Neural cell (in vitro differentiated cells): ENCODE measurements around the gene NCLN. TPM values are rescaled to one million over a fixed set of nuclear protein-coding genes. Genes with fewer than 3 reads are reported as not detected.

Experiments
- H2AFZ ChIP-seq: fragments of 200-600, 300-800 bp; sonication (generic), shearing (Covaris generic); 2 replicates; pipeline ENCODE4 v1.6.0; 2014; ENCODE audit warnings: low read depth, mild to moderate bottlenecking, antibody characterized with exemption, low read length, moderate library complexity
- H3F3A ChIP-seq: fragments of 200-600 bp; shearing (Covaris generic); 2 replicates; pipeline ENCODE4 v1.6.1; 2016; ENCODE audit warnings: mild to moderate bottlenecking, moderate library complexity, mixed read lengths, antibody characterized with exemption, low read length; ENCODE audit not compliant: insufficient read depth, poor library complexity, severe bottlenecking
- H3K27ac ChIP-seq: fragments of 200-600, 300-800 bp; sonication (generic), shearing (Covaris generic); 2 replicates; pipeline ENCODE4 v1.5.1; 2014; ENCODE audit warnings: mild to moderate bottlenecking, low read length, moderate library complexity
- H3K27me3 ChIP-seq: fragments of 300-800, 200-600 bp; sonication (generic), shearing (Covaris generic); 2 replicates; pipeline ENCODE4 v1.6.0; 2014; ENCODE audit warnings: mild to moderate bottlenecking, low read depth, low read length, moderate library complexity; ENCODE audit not compliant: insufficient read depth
- H3K36me3 ChIP-seq: fragments of 300-800, 200-600 bp; sonication (generic), shearing (Covaris generic); 2 replicates; pipeline ENCODE4 v1.5.1; 2014; ENCODE audit warnings: mild to moderate bottlenecking, antibody characterized with exemption, low read length, moderate library complexity; ENCODE audit not compliant: insufficient read depth
- H3K4me2 ChIP-seq: fragments of 300-800, 200-600 bp; sonication (generic), shearing (Covaris generic); 2 replicates; pipeline ENCODE4 v1.6.0; 2014; ENCODE audit warnings: mild to moderate bottlenecking, low read length
- H3K4me3 ChIP-seq: fragments of 300-800, 200-600 bp; sonication (generic), shearing (Covaris generic); 2 replicates; pipeline ENCODE4 v1.5.1; 2014; ENCODE audit warnings: mild to moderate bottlenecking, low read length, moderate library complexity
- H3K79me2 ChIP-seq: fragments of 200-600 bp; shearing (Covaris generic); replicated peaks from 2 replicates; pipeline ENCODE4 v1.6.0; 2014; ENCODE audit warnings: mild to moderate bottlenecking, low read length, moderate library complexity; ENCODE audit not compliant: insufficient read depth
- H3K9ac ChIP-seq: fragments of 300-800, 200-600 bp; sonication (generic), shearing (Covaris generic); 2 replicates; pipeline ENCODE4 v1.6.1; 2016; ENCODE audit warnings: mild to moderate bottlenecking, low read length, mixed read lengths
- H3K9me2 ChIP-seq: fragments of 200-600 bp; shearing (Covaris generic); 2 replicates; pipeline ENCODE4 v1.6.1; 2016; ENCODE audit warnings: mild to moderate bottlenecking, low read length, mixed read lengths; ENCODE audit not compliant: insufficient read depth
- H3K9me3 ChIP-seq: fragments of 200-600, 300-800 bp; sonication (generic), shearing (Covaris generic); 2 replicates; pipeline ENCODE4 v1.6.1; 2016; ENCODE audit warnings: mild to moderate bottlenecking, mixed run types, low read length, moderate library complexity, mixed read lengths
- H4K20me1 ChIP-seq: fragments of 200-600 bp; shearing (Covaris generic); 2 replicates; pipeline ENCODE4 v1.6.1; 2016; ENCODE audit warnings: mild to moderate bottlenecking, mixed run types; ENCODE audit not compliant: insufficient read depth
- CTCF ChIP-seq: fragments of 450-650 bp; IDR thresholded peaks from 2 replicates; pipeline ENCODE4 v1.5.1; 2014; ENCODE audit warnings: antibody characterized with exemption, mild to moderate bottlenecking, moderate library complexity; ENCODE audit not compliant: poor library complexity, severe bottlenecking
- EP300 ChIP-seq: fragments of 450-650 bp; conservative IDR thresholded peaks from 2 replicates; pipeline ENCODE4 v1.6.1; 2014; ENCODE audit warnings: antibody characterized with exemption, mild to moderate bottlenecking, moderate library complexity; ENCODE audit not compliant: poor library complexity, severe bottlenecking
- EZH2 ChIP-seq: fragments of 200-600, 300-800 bp; shearing (Covaris generic), sonication (generic); IDR thresholded peaks from 2 replicates; pipeline ENCODE4 v1.6.1; 2014; ENCODE audit warnings: antibody characterized with exemption, low read length, borderline replicate concordance, mild to moderate bottlenecking; ENCODE audit not compliant: insufficient read depth, poor library complexity, severe bottlenecking
- POLR2AphosphoS5 ChIP-seq: IDR thresholded peaks from 2 replicates; pipeline ENCODE4 v1.6.1; 2012
- REST ChIP-seq: IDR thresholded peaks from 2 replicates; pipeline ENCODE4 v1.6.1; 2012; ENCODE audit warnings: borderline replicate concordance
- SMC3 ChIP-seq: fragments of 450-650 bp; conservative IDR thresholded peaks from 2 replicates; pipeline ENCODE4 v1.6.1; 2014; ENCODE audit warnings: antibody characterized with exemption, mild to moderate bottlenecking, moderate library complexity; ENCODE audit not compliant: poor library complexity
- polyA plus RNA-seq: library from polyadenylated mRNA; depleted of rRNA; stranded (reverse); fragments of >200 nt; gene quantifications from 2 replicates; pipeline ENCODE4 v1.2.3, GENCODE V29; 2014

Gene NCLN
- polyA plus RNA-seq, 1 donor from 2014 or later: 23.5 TPM

GRCh38 chr19:3142781-3143337, 42.9 kb upstream of the NCLN start:
- H3K9ac ChIP-seq: no peak overlapping the region
- no peaks in the 10 kb centered on the region for H3K9me3 ChIP-seq
- no peaks in the 10 kb centered on the region for H3K79me2 ChIP-seq
- no peak overlapping the region for H3K27ac ChIP-seq
- H3K36me3 ChIP-seq: no peaks in the 10 kb centered on the region
- H3K9me2 ChIP-seq: no peaks in the 10 kb centered on the region
- no peaks in the 10 kb centered on the region for H4K20me1 ChIP-seq
- no peaks in the 10 kb centered on the region for H3K27me3 ChIP-seq
- H2AFZ ChIP-seq: no peak overlapping the region
- no peak overlapping the region for H3K4me3 ChIP-seq
- TF ChIP-seq SMC3 (no peak), REST (no peak), EP300 (no peak), POLR2AphosphoS5 (no peak)
- H3K4me2 ChIP-seq: no peak overlapping the region
- no peaks in the 10 kb centered on the region for H3F3A ChIP-seq

GRCh38 chr19:3145909-3146676, 39.6 kb upstream of the NCLN start:
- Histone ChIP-seq H3K27ac (no peak overlapping the region), H3K79me2 (no peaks in the 10 kb centered on the region), H3F3A (no peaks in the 10 kb centered on the region), H3K4me3 (no peak overlapping the region), H3K9me2 (no peaks in the 10 kb centered on the region), H3K9ac (no peak overlapping the region), H4K20me1 (no peaks in the 10 kb centered on the region), H2AFZ (no peak overlapping the region), H3K27me3 (no peaks in the 10 kb centered on the region), H3K36me3 (no peaks in the 10 kb centered on the region), H3K9me3 (no peaks in the 10 kb centered on the region), H3K4me2 (no peak overlapping the region)
- TF ChIP-seq CTCF (no peak), EZH2 (no peak), REST (no peak)
